ENCODE results near the gene TTC6.

Gene TTC6

DNA sequence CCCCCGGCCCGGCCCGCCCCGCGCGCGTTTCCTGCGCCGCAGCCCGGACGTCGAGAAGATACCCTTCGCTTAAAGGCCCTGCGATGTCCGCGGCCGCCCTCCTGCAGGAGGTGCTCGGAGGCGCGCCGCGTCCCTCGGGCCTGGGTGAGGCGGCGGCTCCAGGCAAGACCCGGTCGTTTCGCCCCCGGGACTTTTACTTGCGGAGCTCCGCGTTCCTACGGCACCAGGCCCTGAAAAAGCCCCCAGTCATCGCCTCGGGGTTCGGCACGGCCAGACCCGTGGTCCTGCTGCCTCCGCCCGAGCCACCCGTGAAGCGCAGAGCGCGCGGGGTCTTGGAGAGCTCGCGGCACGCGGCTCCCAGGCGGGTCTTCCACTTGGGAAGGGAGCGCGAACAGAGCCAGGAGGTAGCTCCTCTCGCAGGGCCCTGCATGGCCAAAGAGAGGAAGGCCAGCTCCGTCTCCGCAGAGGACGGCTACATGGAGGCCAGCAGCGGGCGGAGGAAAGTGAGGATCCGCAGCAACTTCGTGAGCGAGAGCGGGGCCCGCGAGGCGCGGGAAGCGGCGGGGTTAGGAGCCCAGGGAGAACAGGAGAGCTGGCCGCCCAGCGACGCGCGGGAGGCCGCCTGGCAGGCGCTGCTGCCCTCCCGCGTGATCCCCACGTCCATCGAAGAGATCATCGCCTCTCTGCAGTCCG is 26.9 kb downstream of the TTC6 start:
- no peak for DNase-seq (ENCODE audit: low read depth)
- TF ChIP-seq, protein P1, sequence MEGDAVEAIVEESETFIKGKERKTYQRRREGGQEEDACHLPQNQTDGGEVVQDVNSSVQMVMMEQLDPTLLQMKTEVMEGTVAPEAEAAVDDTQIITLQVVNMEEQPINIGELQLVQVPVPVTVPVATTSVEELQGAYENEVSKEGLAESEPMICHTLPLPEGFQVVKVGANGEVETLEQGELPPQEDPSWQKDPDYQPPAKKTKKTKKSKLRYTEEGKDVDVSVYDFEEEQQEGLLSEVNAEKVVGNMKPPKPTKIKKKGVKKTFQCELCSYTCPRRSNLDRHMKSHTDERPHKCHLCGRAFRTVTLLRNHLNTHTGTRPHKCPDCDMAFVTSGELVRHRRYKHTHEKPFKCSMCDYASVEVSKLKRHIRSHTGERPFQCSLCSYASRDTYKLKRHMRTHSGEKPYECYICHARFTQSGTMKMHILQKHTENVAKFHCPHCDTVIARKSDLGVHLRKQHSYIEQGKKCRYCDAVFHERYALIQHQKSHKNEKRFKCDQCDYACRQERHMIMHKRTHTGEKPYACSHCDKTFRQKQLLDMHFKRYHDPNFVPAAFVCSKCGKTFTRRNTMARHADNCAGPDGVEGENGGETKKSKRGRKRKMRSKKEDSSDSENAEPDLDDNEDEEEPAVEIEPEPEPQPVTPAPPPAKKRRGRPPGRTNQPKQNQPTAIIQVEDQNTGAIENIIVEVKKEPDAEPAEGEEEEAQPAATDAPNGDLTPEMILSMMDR (conservative IDR thresholded peaks at IDR 0.05; ENCODE audit: low read depth, low read length) = no peak
- H3K4me3 ChIP-seq (ENCODE audit: low read length) = peak overlapping the region; percentile 43

DNA sequence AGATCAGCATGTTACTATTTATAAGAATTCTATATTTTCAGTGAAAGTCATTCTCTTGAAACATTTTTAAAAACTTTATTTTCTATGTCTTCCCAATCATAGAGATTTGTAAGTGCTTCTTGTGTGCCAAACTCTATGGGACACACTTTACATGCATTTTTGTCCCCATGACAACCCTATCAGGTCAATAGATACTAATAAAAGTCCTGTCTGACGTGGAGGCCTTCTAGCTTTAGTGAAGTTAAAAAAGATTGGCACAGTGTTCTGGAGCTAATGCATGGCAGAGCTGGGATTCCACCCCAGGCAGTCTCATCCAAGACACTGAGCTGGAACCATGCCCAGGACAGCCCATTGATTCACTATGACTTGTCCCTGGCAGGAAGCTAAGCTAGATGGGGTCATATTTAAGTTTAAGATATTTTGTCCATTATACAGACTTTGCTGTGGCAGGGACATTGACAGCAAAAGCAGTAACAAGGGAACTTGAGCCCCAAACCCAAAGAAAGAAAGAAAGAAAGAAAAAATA is 28.1 kb downstream of the TTC6 start:
- TF ChIP-seq, protein P1 (conservative IDR thresholded peaks at IDR 0.05; ENCODE audit: low read depth, low read length) = no peak
- DNase-seq (ENCODE audit: low read depth) = no peak
- no peak overlapping the region for H3K4me3 ChIP-seq (ENCODE audit: low read length)

DNA sequence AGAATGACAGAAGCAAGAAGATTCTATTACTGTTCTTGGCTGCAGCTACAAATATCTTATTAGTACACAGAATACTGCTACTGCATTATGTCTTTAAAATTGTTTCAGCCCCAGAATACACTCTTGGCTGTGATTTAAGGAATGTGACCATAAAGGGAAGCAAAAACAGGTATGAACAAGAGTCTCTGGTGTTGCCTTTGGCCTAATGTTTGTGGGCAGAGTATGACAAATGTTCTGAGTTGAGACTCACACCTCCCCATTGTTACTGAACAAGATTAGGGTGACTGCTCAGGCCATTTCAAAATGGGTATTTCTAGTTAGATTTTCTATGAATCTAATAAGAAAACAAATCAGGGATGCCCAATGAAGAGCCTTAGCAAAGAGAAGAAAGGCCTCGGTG is 28.5 kb downstream of the TTC6 start:
- no peak overlapping the region for H3K4me3 ChIP-seq (ENCODE audit: low read length)
- TF ChIP-seq, protein P1 (conservative IDR thresholded peaks at IDR 0.05; ENCODE audit: low read depth, low read length) = no peak
- DNase-seq (ENCODE audit: low read depth) = no peak

DNA sequence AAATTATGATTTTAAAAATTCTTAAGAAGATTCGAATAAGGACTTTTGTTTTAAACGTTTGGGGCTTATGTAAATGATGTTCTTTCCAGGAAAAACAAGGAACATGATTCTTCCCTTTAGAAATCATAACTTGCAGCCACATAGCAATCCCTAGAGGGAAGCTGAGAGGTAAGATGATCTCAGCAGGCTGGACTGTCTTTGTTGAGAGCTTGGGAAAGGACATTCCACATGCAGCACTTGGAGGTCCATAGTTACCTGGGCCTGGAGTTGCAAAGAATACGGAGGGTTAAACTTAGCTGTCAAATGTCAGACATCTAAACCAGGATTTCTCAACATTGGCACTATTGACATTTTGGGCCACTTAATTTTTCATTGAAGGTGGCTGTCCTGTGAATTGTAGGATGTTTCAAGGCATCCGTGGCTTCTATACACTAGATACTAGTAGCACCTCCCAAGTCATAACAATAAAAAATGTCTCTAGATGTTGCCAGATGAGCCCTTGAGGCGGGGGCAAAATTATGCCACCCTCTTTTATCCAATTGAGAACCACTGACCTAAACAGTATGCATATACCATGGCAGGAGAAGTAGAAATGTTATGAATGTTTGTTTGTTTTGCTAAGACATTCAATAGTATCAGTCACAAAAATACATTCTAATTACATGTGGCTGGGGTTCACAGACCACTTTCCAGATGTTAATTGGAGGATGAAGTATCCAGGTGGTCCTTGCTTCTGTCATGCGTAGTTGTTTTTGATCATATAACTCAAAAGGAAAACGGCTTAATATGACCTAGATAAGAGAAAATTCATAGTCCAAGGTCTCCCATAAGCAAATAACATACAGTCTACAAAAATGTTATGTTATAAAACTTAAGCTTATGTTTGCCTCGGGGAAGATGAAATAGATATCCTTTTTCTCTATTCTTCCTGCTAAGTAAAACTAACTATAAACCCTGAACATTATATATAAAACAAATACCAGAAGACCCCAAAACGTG is 30.5 kb downstream of the TTC6 start:
- TF ChIP-seq, protein P1 (conservative IDR thresholded peaks at IDR 0.05; ENCODE audit: low read depth, low read length) = no peak
- no peak for DNase-seq (ENCODE audit: low read depth)
- no peak overlapping the region for H3K4me3 ChIP-seq (ENCODE audit: low read length)

- no peak for DNase-seq (ENCODE audit: low read depth)
- TF ChIP-seq, protein P1 (conservative IDR thresholded peaks at IDR 0.05; ENCODE audit: low read depth, low read length) = no peak
Observed at GRCh38 chr14:37637341-37637740, 41.9 kb downstream of the TTC6 start.

DNA sequence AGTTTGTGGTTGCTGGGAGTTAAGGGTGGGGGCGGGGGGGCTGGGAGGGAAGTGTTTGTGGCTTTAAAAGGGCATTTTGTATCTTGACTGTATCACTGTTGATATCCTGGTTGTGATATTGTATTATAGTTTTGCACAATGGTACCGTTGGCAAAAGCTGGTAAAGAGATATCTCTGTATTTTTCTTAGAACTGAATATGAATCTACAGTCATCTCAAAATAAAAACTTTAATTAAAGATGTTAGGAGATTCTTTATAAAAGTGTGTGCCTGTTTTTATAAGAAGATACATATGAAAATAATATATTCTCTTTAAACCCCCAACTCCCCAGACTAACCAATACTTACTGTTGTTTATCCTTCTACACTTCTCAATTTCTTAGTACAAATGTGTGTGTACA is 43.2 kb downstream of the TTC6 start:
- no peak for DNase-seq (ENCODE audit: low read depth)
- H3K4me3 ChIP-seq (ENCODE audit: low read length) = no peak overlapping the region
- TF ChIP-seq, protein P1 (conservative IDR thresholded peaks at IDR 0.05; ENCODE audit: low read depth, low read length) = no peak

More at GRCh38 chr14:37637341-37637740, 41.9 kb downstream of the TTC6 start:
- H3K4me3 ChIP-seq (ENCODE audit: low read length) = no peak overlapping the region

Data from retinal pigment epithelial cell (primary cell).